GM23248 (cell line): Measurements from ENCODE around the gene TRPM1. TPM values are rescaled to one million over a fixed set of nuclear protein-coding genes. Genes with fewer than 3 reads are reported as not detected.

Source experiments
- DNase-seq: peaks from one replicate; pipeline ENCODE4 v3.0.0-alpha.2; 2015
- H2AFZ ChIP-seq: fragments of 200-600 bp; sonication (generic); 2 replicates; pipeline ENCODE4 v1.6.1; 2016; ENCODE audit warnings: antibody characterized with exemption
- H3F3A ChIP-seq: fragments of 200-600 bp; sonication (generic); 2 replicates; pipeline ENCODE4 v1.6.1; 2016; ENCODE audit warnings: mild to moderate bottlenecking, antibody characterized with exemption, mixed run types; ENCODE audit not compliant: insufficient read depth
- H3K27ac ChIP-seq: fragments of 200-600 bp; sonication (generic); 2 replicates; pipeline ENCODE4 v1.5.1; 2016; ENCODE audit warnings: mild to moderate bottlenecking
- H3K27me3 ChIP-seq: fragments of 200-600 bp; sonication (generic); replicated peaks from 2 replicates; pipeline ENCODE4 v1.6.1; 2016; ENCODE audit warnings: mild to moderate bottlenecking; ENCODE audit not compliant: insufficient read depth
- H3K36me3 ChIP-seq: fragments of 200-600 bp; sonication (generic); 2 replicates; pipeline ENCODE4 v1.6.1; 2016; ENCODE audit warnings: low read depth, mild to moderate bottlenecking
- H3K4me1 ChIP-seq: fragments of 200-600 bp; sonication (generic); 2 replicates; pipeline ENCODE4 v1.6.1; 2016; ENCODE audit warnings: mild to moderate bottlenecking; ENCODE audit not compliant: insufficient read depth
- H3K4me2 ChIP-seq: fragments of 200-600 bp; sonication (generic); one replicate; pipeline ENCODE4 v1.6.1; 2016; ENCODE audit warnings: mild to moderate bottlenecking; ENCODE audit not compliant: unreplicated experiment
- H3K4me3 ChIP-seq: fragments of 200-600 bp; sonication (generic); 2 replicates; pipeline ENCODE4 v1.5.1; 2016; ENCODE audit warnings: mild to moderate bottlenecking
- H3K79me2 ChIP-seq: fragments of 200-600 bp; sonication (generic); 2 replicates; pipeline ENCODE4 v1.6.1; 2016; ENCODE audit warnings: mild to moderate bottlenecking; ENCODE audit not compliant: insufficient read depth
- H3K9ac ChIP-seq: fragments of 200-600 bp; sonication (generic); 2 replicates; pipeline ENCODE4 v1.6.1; 2016; ENCODE audit warnings: mild to moderate bottlenecking
- H3K9me2 ChIP-seq: fragments of 200-600 bp; sonication (generic); 2 replicates; pipeline ENCODE4 v1.6.1; 2016; ENCODE audit warnings: mixed run types, mild to moderate bottlenecking, moderate library complexity; ENCODE audit not compliant: insufficient read depth
- H3K9me3 ChIP-seq: fragments of 200-600 bp; sonication (generic); one replicate; pipeline ENCODE4 v1.6.1; 2017; ENCODE audit warnings: low read depth
- H4K20me1 ChIP-seq: fragments of 200-600 bp; sonication (generic); 2 replicates; pipeline ENCODE4 v1.6.0; 2016; ENCODE audit not compliant: insufficient read depth
- EZH2 ChIP-seq: fragments of 200-600 bp; sonication (generic); IDR thresholded peaks from 2 replicates; pipeline ENCODE4 v1.6.1; 2018; ENCODE audit warnings: antibody characterized with exemption, mild to moderate bottlenecking; ENCODE audit not compliant: insufficient read depth, poor library complexity, severe bottlenecking
- EZH2phosphoT487 ChIP-seq: fragments of 200-600 bp; sonication (generic); IDR thresholded peaks from 2 replicates; pipeline ENCODE4 v1.6.1; 2018; ENCODE audit warnings: antibody characterized with exemption, moderate library complexity, mild to moderate bottlenecking, low read depth; ENCODE audit not compliant: insufficient read depth
- WGBS, 2 experiments: methylation state at CpG; one replicate each; pipeline ENCODE4 v1.1.6; 2015 to 2017; ENCODE audit warnings: low lambda C conversion rate in 2 of 2, low coverage in 1 of 2; ENCODE audit errors: missing lambda C conversion rate in 2 of 2; 5-methylcytosine and 5-hydroxymethylcytosine counted together
- in situ Hi-C: fragments of 300-500 bp; cut with MboI; formaldehyde crosslinking; loops from 2 replicates; pipeline ENCODE4 v1.15.0; 2020
- polyA plus RNA-seq: library from polyadenylated mRNA; unstranded; fragments of >200 nt; fragmentation: Nextera tagmentation; extraction: Ambion mirVana; gene quantifications from 2 replicates; pipeline ENCODE4 v1.2.1, GENCODE V29; 2016
- total RNA-seq: library from RNA; depleted of rRNA; stranded (reverse); fragments of >200 nt; shearing (Covaris generic); gene quantifications from 2 replicates; pipeline ENCODE4 v1.2.3, GENCODE V29; 2014

The TRPM1 gene
- total and polyA plus RNA-seq, 2 experiments from 2014 or later, result not detected

- Histone ChIP-seq H3K79me2 (no peaks in the 10 kb centered on the region), H3K27ac (no peak overlapping the region), H3K4me3 (no peak overlapping the region), H3K9me2 (no peaks in the 10 kb centered on the region), H3K27me3 (peaks cover 4% of the 10 kb centered on the region), H2AFZ (no peak overlapping the region), H3K4me1 (no peaks in the 10 kb centered on the region), H3K9ac (no peak overlapping the region), H4K20me1 (no peaks in the 10 kb centered on the region), H3K4me2 (peak overlapping the region; percentile 21), H3F3A (no peaks in the 10 kb centered on the region), H3K9me3 (no peaks in the 10 kb centered on the region), H3K36me3 (no peaks in the 10 kb centered on the region)
- in situ Hi-C loops, result loop anchor here (25.0 kb wide), 1 partner anchor 467 kb away; no protein-coding TSS in a partner anchor
- DNase-seq, result peak; percentile 69
- no peak for TF ChIP-seq EZH2phosphoT487
- TF ChIP-seq EZH2, result no peak
- WGBS, 2 experiments, result 21 to 24% methylated on average over 19 of the region's 19 CpGs
Observed at GRCh38 chr15:31128919-31129768, 27.6 kb upstream of the TRPM1 start.

GRCh38 chr15:31128477-31128876 lies 27.0 kb upstream of the TRPM1 start:
- in situ Hi-C loops, result loop anchor here (25.0 kb wide), 1 partner anchor 466 kb away; no protein-coding TSS in a partner anchor
- Histone ChIP-seq H3K4me2 (no peak overlapping the region), H3K4me1 (no peaks in the 10 kb centered on the region), H3K79me2 (no peaks in the 10 kb centered on the region), H3K27me3 (peaks cover 4% of the 10 kb centered on the region), H3K27ac (no peak overlapping the region), H3K9ac (no peak overlapping the region), H3K4me3 (no peak overlapping the region), H2AFZ (no peak overlapping the region), H3K9me2 (no peaks in the 10 kb centered on the region), H3F3A (no peaks in the 10 kb centered on the region), H3K36me3 (no peaks in the 10 kb centered on the region), H4K20me1 (no peaks in the 10 kb centered on the region), H3K9me3 (no peaks in the 10 kb centered on the region)
- DNase-seq, result no peak
- no peak for TF ChIP-seq EZH2phosphoT487
- no peak for TF ChIP-seq EZH2
- WGBS, 2 experiments, result 46 to 60% methylated on average over 6 of the region's 6 CpGs

GRCh38 chr15:31127596-31128261 lies 26.2 kb upstream of the TRPM1 start:
- Histone ChIP-seq H3K9me2 (no peaks in the 10 kb centered on the region), H3K4me2 (no peak overlapping the region), H3F3A (no peaks in the 10 kb centered on the region), H3K4me1 (no peaks in the 10 kb centered on the region), H3K36me3 (no peaks in the 10 kb centered on the region), H3K9ac (no peak overlapping the region), H3K4me3 (no peak overlapping the region), H3K79me2 (no peaks in the 10 kb centered on the region), H3K9me3 (no peaks in the 10 kb centered on the region), H2AFZ (no peak overlapping the region), H4K20me1 (no peaks in the 10 kb centered on the region), H3K27me3 (peaks cover 4% of the 10 kb centered on the region), H3K27ac (no peak overlapping the region)
- WGBS, 2 experiments, result 67 to 70% methylated on average over 13 of the region's 13 CpGs
- in situ Hi-C loops, result loop anchor here (25.0 kb wide), 1 partner anchor 465 kb away; no protein-coding TSS in a partner anchor
- no peak for DNase-seq
- no peak for TF ChIP-seq EZH2phosphoT487
- TF ChIP-seq EZH2, result no peak

- no peaks in the 10 kb centered on the region for H4K20me1 ChIP-seq
- H3K27me3 ChIP-seq, result no peaks in the 10 kb centered on the region; the same call in 1 of the 2 replicates
- H3K27ac ChIP-seq, result no peak overlapping the region
- H3K36me3 ChIP-seq, result no peaks in the 10 kb centered on the region
- H3K79me2 ChIP-seq, result no peaks in the 10 kb centered on the region
- H3K4me2 ChIP-seq, result no peak overlapping the region
- no peak for TF ChIP-seq EZH2
- no peak for TF ChIP-seq EZH2phosphoT487
- H3K9me2 ChIP-seq, result no peaks in the 10 kb centered on the region
- 65 to 69% methylated on average over 8 of the region's 8 CpGs for WGBS, 2 experiments
- H3K9ac ChIP-seq, result no peak overlapping the region
- no peak for DNase-seq
- in situ Hi-C loops, result loop anchor here (25.0 kb wide), 1 partner anchor 463 kb away; no protein-coding TSS in a partner anchor
- H3F3A ChIP-seq, result no peaks in the 10 kb centered on the region
- no peaks in the 10 kb centered on the region for H3K4me1 ChIP-seq
- no peak overlapping the region for H2AFZ ChIP-seq
- no peaks in the 10 kb centered on the region for H3K9me3 ChIP-seq
- no peak overlapping the region for H3K4me3 ChIP-seq
Observed at GRCh38 chr15:31125061-31125460, 23.5 kb upstream of the TRPM1 start.
